ENCODE measurements around the gene GM2A. TPM values are rescaled to one million over a fixed set of nuclear protein-coding genes. Genes with fewer than 3 reads are reported as not detected.

GM2A gene
- total and polyA plus RNA-seq, 2 of the 8 experiments (the other 6 are each of a cell fraction or from before 2014, with no cell fraction given): 18.5 to 32.2 TPM

- TF ChIP-seq CHD7 (IDR thresholded peaks at IDR 0.05; ENCODE audit: insufficient replicate concordance, low read length): no peak
- no peak for TF ChIP-seq EZH2 (IDR thresholded peaks at IDR 0.05; ENCODE audit: low read depth, low read length, severe bottlenecking)
- no peak for TF ChIP-seq CHD1 (IDR thresholded peaks at IDR 0.05; ENCODE audit: low read depth, low read length)
- no peak for TF ChIP-seq CTBP2 (IDR thresholded peaks at IDR 0.05; ENCODE audit: borderline replicate concordance, insufficient read depth, insufficient read length, low read length)
- no peak for TF ChIP-seq USF2 (IDR thresholded peaks at IDR 0.05; ENCODE audit: low read length)
- TF ChIP-seq BCL11A (IDR thresholded peaks at IDR 0.05; ENCODE audit: low read depth in 2 of 2, low read length in 2 of 2): no peak
- TF ChIP-seq FOSL1 (IDR thresholded peaks at IDR 0.05; ENCODE audit: insufficient read depth, low read depth, low read length): no peak
- no peak for TF ChIP-seq NRF1 (IDR thresholded peaks at IDR 0.05; ENCODE audit: low read depth, low read length)
Measured at GRCh38 chr5:151234476-151235238, 18.3 kb upstream of the GM2A start (continued).
